Ishikawa (cell line): ENCODE measurements around the gene P2RX4.

ENCODE experiments used
- RAD21 ChIP-seq: IDR thresholded peaks from 2 replicates; pipeline ENCODE4 v1.6.1; 2012; ENCODE audit warnings: low read depth
- TAF1 ChIP-seq: IDR thresholded peaks from 2 replicates; pipeline ENCODE4 v1.6.1; 2012; ENCODE audit warnings: low read depth, mild to moderate bottlenecking
- ZBTB7A ChIP-seq: IDR thresholded peaks from 2 replicates; pipeline ENCODE4 v1.6.1; 2012; ENCODE audit warnings: low read depth
- TF ChIP-seq, protein P1 (sequence below): IDR thresholded peaks from 2 replicates; pipeline ENCODE4 v1.6.1; 2012; ENCODE audit warnings: low read depth, mild to moderate bottlenecking

DNA sequence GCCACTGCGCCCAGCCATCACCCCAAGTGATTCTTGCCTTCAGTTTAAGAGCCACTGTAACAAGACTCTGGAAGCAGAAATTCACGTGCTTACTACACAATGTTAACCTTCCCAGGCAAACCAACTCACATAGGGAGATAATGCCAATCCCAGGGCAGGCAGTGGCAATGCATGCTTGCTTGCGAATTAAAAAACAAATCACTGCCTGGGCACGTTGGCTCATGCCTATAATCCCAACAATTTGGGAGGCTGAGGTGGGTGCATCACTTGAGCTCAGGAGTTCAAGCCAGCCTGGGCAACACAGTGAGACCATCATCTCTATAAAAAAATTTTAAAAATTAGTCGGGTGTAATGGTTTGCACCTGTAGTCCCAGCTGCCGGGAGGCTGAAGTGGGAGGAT is 37.8 kb upstream of the P2RX4 start:
- TF ChIP-seq ZBTB7A (no peak), RAD21 (no peak), TAF1 (no peak)
- TF ChIP-seq, protein P1, sequence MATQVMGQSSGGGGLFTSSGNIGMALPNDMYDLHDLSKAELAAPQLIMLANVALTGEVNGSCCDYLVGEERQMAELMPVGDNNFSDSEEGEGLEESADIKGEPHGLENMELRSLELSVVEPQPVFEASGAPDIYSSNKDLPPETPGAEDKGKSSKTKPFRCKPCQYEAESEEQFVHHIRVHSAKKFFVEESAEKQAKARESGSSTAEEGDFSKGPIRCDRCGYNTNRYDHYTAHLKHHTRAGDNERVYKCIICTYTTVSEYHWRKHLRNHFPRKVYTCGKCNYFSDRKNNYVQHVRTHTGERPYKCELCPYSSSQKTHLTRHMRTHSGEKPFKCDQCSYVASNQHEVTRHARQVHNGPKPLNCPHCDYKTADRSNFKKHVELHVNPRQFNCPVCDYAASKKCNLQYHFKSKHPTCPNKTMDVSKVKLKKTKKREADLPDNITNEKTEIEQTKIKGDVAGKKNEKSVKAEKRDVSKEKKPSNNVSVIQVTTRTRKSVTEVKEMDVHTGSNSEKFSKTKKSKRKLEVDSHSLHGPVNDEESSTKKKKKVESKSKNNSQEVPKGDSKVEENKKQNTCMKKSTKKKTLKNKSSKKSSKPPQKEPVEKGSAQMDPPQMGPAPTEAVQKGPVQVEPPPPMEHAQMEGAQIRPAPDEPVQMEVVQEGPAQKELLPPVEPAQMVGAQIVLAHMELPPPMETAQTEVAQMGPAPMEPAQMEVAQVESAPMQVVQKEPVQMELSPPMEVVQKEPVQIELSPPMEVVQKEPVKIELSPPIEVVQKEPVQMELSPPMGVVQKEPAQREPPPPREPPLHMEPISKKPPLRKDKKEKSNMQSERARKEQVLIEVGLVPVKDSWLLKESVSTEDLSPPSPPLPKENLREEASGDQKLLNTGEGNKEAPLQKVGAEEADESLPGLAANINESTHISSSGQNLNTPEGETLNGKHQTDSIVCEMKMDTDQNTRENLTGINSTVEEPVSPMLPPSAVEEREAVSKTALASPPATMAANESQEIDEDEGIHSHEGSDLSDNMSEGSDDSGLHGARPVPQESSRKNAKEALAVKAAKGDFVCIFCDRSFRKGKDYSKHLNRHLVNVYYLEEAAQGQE = no peak
